GDM1 (cell line): ENCODE data around the gene CROCC.
"Not testable (repeated sequence)": the region's sequence is repeated elsewhere in the genome, so short reads cannot be mapped to it uniquely, and the experiment has no call there.

ENCODE experiments used
- DNase-seq: peaks from one replicate; lab custom pipeline; 2025; lab: John Stamatoyannopoulos, UW

CROCC gene, protein sequence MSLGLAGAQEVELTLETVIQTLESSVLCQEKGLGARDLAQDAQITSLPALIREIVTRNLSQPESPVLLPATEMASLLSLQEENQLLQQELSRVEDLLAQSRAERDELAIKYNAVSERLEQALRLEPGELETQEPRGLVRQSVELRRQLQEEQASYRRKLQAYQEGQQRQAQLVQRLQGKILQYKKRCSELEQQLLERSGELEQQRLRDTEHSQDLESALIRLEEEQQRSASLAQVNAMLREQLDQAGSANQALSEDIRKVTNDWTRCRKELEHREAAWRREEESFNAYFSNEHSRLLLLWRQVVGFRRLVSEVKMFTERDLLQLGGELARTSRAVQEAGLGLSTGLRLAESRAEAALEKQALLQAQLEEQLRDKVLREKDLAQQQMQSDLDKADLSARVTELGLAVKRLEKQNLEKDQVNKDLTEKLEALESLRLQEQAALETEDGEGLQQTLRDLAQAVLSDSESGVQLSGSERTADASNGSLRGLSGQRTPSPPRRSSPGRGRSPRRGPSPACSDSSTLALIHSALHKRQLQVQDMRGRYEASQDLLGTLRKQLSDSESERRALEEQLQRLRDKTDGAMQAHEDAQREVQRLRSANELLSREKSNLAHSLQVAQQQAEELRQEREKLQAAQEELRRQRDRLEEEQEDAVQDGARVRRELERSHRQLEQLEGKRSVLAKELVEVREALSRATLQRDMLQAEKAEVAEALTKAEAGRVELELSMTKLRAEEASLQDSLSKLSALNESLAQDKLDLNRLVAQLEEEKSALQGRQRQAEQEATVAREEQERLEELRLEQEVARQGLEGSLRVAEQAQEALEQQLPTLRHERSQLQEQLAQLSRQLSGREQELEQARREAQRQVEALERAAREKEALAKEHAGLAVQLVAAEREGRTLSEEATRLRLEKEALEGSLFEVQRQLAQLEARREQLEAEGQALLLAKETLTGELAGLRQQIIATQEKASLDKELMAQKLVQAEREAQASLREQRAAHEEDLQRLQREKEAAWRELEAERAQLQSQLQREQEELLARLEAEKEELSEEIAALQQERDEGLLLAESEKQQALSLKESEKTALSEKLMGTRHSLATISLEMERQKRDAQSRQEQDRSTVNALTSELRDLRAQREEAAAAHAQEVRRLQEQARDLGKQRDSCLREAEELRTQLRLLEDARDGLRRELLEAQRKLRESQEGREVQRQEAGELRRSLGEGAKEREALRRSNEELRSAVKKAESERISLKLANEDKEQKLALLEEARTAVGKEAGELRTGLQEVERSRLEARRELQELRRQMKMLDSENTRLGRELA (N-terminal part only)

DNA sequence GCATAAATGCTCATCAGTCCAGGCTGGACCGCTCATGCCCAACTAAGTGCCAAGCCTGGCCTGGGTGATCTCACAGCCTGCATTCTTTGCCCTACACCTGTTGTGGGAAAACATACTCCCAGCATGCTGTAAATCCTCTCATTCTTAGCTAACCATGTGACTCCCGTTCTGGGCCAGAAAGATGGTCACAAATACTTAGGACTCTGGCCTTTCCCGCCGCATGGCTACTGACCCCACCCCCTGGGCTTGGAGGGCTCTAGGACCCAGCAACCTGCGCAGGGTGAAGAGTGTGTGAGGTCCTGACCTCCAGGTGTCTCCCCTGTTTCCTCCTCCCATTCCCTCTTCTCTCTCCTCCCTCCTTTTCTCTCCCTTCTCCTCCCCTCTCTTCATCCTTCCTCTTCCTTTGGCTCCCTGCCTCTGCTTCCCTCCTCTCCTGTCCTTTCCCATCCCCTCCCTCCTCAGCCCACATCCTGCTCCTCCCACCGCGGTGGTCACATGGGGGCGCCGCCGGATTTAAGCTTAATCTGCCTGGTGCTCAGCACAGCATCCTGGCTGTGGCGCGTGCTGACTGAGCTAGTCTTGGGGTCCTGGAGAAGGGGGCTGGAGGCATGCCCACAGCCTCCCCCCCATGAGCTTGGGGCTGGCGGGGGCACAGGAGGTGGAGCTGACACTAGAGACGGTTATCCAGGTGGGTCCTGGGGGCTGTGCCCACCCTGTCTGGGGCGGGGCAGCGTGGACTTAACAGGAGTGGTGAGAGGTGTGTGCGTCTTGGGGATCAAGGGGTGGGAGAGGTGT, at the start of gene CROCC:
TSS of gene CROCC (plus strand) at position 541 of the 795 bp plus-strand sequence. CDS start at position 629, 88 bp downstream.
- DNase-seq, result peak; percentile 33

DNA sequence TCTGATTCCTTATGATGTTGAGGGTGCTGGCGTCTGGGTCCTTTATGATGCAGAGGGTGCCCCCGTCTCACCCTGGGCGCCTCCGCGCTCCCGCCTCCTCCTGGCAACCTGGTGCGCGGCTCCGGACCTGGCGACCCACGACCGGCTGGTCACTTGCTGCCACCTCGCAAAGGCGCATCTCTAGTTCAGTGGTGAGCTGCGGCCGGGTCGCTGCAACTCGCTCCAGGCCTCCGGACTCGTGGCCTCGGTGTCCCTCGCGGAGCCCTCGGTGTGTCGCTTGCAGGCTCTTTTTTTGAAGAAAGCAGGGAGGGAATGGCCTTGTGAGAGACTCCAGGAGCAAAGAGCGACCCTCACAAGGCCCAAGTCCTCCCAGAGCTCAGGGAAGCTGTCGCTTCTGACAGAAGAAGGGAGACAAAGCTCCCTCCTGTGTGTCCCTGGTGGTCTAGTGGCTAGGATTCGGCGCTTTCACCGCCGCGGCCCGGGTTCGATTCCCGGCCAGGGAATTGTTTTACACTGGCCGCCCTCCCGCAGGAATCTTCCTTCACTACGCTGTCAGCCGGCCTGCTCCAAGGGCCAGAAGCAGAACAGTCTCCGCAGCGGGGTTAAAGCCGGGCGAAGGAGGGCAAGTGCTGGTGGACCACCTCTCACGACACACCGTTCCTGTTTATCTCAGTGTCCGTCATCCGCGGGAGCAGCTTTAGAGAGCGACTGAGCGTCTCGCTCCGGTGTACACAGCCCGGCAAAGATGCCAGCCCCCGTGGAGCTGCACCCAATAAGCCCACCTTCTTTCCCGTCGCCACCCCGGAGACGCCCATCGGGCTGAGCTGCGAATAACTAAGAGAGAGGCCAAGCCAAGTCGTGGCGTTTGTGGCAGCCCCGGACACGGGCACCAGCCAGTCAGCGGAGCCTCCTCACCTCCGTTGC, 49.3 kb upstream of the CROCC start:
- DNase-seq, result not testable (repeated sequence)

DNA sequence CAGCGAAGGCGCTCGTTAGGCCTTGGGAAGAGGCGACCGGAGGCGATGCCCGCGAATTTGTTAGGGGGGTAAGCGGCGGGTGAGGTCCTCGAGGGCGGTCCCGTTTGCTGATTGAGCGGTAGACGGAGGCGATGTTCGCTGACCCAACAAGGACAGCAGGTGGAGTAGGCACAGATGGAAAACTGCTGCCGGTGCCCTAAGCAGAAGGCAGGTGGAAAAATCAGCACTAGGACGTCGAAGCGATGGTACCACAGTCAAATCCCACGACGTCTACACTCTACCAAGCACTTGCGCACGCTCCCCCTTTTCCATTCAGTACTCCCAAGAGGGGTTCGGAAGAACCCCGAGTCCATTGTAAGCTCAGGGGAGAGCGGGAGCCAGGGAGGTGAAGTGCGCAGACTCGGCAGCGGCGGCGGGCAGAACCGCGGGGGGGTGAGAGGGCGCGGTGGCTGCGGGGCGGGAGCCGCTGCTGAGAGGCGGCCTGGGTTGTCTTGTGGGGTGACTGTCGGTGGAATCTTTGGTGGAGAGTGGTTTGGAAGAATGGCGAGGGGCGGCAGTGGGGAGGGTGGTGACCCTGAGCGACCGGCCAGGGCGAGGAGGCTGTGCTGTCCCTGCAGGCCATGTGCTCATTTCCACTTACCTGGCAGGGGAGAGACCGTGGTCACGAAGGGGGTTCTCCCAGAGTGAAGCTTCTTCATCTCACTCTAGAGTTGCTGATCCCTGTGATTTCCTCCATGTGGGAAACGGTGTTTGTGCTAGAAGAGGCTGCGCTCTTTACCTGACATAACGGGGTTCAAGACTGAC, 48.5 kb upstream of the CROCC start:
- not testable (repeated sequence) for DNase-seq

DNA sequence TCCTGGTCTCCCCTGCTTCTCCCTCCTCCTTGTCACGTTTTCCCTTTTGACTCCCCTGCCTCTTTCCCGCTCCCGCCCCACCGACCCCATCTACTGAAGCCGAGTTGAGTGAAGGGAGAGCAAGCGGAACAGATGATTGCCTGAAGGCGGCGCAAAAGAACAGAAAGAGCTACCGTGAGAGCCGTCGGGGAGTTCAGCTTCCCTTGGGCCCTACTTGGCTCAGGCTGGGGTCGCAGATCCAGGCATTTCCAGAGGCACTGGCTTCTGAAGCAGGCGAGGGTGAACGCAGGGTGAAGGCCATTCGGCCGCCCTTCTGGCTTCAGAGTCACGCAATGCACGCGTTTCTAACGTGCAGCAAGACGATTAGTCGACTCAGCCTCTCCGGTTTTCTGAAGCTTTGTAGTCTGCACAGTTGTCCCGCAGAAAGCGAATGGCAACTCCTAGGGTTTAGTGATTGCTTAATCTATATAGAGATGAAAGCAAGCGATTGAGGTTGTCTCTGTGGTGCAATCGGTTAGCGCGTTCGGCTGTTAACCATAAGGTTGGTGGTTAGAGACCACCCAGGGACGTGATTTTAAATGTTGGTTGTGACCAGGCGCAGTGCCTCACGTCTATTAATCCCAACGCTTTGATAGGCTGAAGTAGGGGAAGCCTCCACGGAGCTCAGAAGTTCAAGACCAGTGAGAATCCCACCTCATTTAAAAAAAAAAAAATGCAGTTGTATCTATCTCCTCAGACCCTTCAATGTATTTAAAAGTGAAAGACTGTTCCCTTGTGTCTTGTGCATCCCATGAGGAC, 46.6 kb upstream of the CROCC start:
- not testable (repeated sequence) for DNase-seq

DNA sequence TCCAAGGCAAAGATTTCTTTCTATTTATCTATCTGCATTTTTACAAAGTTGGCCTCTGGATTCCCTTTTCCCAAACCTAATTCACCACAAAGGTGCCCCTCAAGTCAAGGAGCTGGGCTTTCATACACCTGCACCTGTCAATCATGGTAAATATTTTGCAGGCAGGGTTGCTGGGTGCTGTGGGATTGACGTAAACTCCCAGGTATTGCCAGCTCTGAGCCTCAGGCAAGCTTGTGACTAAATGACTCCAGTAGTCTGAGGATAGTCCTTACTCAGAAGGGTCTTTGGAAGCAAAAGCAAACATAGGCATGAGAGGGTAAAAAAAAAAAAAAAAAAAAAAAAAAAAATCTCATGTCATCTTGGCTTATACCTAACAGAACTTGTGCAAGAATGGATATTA, 40.0 kb upstream of the CROCC start:
- not testable (repeated sequence) for DNase-seq

DNA sequence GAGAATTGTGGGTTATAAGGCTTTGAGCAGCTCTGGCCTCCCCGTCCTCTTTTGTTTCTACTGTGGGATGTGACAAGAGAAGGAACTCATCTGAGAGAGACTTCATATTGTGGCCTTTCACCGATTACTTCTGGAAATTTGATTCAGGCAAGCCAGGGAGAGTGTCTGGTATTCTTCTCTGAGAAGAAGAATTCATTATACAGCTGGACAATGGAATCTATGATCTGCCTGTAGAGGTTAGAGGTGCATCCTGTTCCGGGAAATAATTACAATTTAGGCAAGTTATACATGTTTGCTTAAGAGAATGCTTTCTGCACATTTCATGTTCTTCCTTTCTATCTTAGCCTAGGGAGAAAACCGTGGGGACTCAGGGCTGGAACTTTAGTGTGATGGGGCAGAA, 38.7 kb upstream of the CROCC start:
- DNase-seq, result no peak

DNA sequence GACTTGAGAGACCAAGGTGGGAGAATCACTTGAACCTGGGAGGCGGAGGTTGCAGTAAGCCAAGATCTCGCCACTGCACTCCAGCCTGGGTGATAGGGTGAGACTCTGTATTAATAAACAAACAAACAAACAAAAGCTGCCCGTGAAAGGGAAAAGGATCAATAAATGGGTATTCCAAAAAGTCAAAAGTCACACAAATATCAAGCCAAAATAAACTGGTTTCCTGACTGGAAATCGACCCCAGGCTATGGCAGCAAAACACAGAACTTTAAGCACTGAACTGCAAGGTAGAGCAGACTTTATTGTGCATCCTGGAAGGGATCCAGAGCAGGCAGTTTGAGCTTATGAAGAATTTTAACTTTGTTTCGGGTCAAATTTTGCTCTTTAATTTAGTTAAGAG, 37.2 kb upstream of the CROCC start:
- not testable (repeated sequence) for DNase-seq

DNA sequence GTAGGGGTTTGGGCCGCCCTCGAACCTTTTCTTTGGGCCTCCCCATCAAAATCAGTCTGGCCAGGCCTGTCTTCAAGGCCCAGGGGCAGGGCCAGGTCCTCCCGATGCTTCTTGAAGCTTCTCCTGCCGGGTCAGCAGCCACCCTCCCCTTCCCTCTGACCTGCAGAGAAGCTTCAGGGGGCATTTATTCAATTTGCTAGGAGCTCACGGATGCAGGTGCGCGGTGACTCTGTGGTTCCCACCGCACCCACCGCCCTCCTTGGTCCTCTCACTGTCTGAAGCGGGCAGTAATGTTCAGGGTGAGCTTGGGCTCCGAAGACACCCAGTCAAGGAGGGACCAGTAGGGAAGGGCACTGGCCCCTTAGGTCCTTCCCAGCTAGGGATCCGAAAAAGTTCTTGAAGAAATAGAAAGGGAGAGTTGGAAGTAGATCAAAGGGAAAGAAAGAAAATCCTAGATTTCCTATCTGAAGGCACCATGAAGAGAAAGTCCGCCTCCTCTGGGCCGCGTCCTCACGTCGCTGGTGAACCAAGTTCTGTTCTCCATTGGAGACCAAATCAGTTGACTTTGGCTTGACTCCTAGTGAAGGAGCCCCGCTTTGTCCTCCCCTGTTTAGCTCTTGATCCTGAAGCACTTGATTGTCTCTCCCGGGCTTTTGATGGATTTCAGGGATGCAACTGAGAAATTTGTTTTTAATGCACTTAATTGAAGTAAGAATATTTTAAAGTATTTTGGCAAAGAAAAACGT, 34.7 kb upstream of the CROCC start:
- DNase-seq, result no peak

DNA sequence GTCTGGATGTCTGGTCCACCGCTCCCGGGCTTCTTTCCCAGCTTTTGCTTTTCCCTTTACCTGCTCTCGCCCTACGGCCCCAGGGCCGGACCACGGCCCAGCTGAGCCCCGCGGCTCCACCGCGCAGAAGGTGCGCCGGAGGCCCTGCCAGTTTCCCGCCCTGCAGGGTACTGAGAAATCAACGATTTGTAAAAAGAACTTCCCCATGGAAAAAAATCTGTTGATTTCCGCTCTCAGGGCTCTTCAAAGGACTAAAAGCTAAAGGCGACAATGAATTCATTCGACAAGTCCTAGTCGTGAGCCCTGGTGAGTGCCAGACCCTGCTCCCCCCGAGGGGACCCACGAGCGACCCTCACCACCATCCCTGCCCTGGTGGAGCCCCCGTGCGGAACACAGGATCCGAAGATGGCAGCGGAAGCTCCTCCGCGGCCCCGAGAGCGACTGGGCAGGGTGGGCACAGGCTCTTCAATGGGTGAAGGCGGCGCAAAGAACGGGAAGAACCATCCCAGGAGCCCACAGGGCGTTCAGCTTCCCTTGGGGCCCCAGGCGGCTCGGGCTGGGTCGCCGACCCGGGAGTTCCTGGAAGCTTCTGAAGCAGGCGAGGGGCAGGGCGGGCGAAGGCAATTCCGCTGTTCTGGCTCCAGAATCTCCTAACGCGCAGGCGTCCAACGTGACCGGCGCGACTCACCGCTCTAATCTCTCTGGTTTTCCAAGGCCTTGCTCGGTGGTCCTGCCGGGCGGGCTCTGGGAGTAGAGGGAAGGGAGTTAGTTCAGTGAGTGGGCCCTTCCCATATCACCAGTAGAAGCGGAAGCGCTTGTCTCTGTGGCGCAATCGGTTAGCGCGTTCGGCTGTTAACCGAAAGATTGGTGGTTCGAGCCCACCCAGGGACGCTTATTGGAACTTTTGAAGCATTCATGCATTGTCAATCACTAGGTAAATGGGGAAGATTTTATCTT, 32.6 kb upstream of the CROCC start:
- no peak for DNase-seq

DNA sequence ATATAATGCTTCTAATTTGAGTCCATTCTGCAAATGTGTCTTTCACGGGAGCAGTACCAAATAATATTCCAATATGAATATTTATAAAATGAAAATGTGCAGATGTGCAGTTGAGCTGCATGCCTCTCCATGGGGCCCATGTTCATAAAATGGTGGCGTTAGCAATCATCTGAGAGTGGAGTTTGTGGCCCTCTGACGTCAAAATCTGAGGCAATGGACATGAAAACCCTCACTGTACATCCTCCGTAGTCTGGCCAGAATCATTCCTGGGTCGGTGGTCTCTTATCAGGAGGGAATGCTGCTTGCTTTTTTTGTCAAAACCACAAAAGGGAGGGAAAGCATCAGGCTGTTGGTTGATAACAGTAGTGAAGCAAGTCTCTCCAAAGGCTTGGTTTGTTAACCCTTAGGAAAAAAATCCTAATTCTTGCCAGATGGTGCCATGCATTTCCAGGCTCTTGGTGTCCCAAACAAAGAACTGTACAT, 31.2 kb upstream of the CROCC start:
- DNase-seq, result not testable (repeated sequence)

DNA sequence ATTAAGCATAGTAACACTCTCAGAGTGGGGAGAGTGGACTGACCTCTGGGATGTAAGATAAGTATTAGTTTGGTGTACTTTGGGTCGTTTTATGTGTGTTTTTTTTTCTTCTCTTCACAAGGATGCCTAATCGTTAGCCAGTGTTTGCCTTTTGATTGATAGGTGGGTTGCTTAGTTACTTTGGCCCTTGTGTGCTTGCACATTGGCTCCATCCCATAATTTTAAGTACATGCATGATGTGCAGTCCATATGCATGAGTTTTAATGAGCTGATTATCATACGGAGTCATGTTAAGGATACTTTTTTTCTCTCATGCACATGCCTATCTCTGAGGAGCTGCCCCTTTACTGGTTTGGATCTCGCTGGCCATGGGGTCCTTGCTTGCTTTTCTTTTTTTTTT, 30.7 kb upstream of the CROCC start:
- not testable (repeated sequence) for DNase-seq

DNA sequence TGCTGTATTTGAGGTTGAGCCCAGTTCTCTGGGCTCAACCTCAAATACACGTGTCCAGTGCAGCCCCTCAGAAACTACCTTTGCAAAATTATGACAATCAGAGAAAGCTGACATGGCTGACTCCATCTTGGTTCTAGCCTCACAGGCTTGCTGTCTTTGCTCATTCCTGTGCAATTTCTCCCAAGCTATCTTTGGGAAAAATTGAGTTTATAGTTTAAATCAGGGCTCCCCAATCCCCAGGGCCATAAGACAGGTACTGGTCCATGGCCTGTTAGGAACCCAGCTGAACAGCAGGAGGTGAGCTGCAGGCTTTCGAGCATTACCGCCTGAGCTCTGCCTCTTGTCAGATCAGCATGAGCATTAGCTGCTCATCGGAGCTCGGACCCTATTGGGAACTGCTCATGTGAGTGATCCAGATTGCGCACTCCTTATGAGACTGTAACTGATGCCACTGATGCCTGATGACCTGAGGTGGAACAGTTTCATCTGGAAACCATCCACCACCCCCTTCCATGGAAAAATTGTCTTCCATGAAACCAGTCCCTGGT, 28.7 kb upstream of the CROCC start:
- DNase-seq, result not testable (repeated sequence)

DNA sequence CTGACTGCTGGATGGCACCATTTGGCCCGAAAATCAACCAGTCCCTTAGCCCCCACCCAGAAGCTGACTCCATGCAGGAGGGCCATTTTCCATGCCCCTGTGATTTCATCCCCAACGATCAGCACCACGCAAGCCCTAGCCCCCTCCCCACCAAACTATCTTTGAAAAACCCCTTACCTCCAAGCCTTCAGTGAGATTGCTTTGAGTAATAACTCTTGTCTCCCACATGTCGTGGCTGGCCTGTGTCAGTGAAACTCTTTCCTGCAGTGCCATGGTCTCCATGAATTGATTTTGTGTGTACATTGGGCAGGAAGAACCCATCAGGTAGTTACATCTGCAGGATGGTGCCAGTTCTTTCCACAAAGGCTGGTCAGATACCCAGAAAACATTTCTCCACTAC, 27.9 kb upstream of the CROCC start:
- not testable (repeated sequence) for DNase-seq

DNA sequence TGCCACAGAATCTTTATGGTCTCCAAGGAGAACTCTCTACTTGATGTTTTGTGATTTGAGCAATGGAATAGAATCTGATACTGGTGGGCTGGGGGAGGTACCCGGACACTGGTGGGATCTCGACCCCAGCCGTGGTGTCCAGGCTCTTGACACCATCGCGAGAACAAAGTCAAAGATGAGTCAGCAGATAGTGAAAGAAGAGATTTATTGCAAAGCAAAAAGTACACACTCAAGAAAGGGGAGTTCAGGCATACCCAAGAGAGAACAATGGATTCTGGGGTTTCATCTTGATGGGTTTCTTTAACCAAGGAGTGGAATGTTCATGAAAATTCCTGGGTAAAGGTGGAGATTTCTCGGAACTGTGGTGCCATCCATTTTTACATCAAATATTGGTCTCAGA, 27.4 kb upstream of the CROCC start:
- DNase-seq, result not testable (repeated sequence)

DNA sequence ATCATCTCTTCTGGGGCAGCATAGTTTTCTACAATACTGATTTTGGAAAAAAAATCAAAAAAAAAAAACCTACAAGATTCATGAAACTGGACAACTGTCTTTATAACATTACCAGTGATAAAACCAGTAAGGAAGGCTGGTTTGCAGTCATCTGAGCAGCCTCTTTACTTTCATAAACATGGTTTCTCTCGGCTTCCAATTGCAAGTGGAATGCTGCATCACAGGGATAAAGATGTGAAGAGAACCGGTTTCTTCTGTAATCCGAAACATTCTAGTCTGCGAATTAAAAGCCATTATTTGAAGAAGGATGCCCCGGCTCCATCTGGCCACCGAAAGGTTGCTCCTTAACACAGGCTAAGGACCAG, 26.5 kb upstream of the CROCC start:
- not testable (repeated sequence) for DNase-seq
